Naive thymus-derived CD4-positive, alpha-beta T cell (primary cell): ENCODE measurements around the gene AGFG1. TPM values are rescaled to one million over a fixed set of nuclear protein-coding genes. Genes with fewer than 3 reads are reported as not detected.

ENCODE experiments used
- ATAC-seq: fragments of 150-1000 bp; cut with Tn5 transposase; 2 replicates; pipeline ENCODE4 v1.10.0; 2021; ENCODE audit warnings: mild to moderate bottlenecking, moderate library complexity
- CTCF ChIA-PET: fragments of 350-600 bp; sonication (Branson Sonifier 250); formaldehyde crosslinking; loops from one replicate; lab custom pipeline; 2021; ENCODE audit warnings: antibody characterized with exemption; lab: Charles Lee
- POLR2A ChIA-PET: fragments of 350-600 bp; sonication (Branson Sonifier 250); formaldehyde crosslinking; loops from one replicate; lab custom pipeline; 2021; ENCODE audit warnings: antibody characterized with exemption, inconsistent platforms; lab: Charles Lee
- DNase-seq, 9 donors: peaks; one replicate each; pipeline versions ENCODE4 v3.0.0 to v3.0.0-alpha.2; 2020 to 2022; ENCODE audit warnings: mixed read lengths in 1 of 9
- H3K27ac ChIP-seq: one replicate; pipeline ENCODE4 v1.7.0; 2013; ENCODE audit warnings: mild to moderate bottlenecking, low read depth, low read length, moderate library complexity
- H3K27me3 ChIP-seq, 2 donors: one replicate each; pipeline ENCODE4 v1.7.0; 2013; ENCODE audit warnings: low read length in 2 of 2, mild to moderate bottlenecking in 2 of 2, moderate library complexity in 2 of 2; ENCODE audit not compliant: control insufficient read depth in 2 of 2, insufficient read depth in 2 of 2
- H3K36me3 ChIP-seq, 3 experiments: 1 replicate in 2 of 3; 2 replicates in 1 of 3; pipeline ENCODE4 v1.7.0; 2013; ENCODE audit warnings: low read length in 3 of 3, mild to moderate bottlenecking in 3 of 3, moderate library complexity in 1 of 3; ENCODE audit not compliant: insufficient read depth in 3 of 3, control insufficient read depth in 2 of 3
- H3K4me1 ChIP-seq, 2 donors: one replicate each; pipeline ENCODE4 v1.7.0; 2013; ENCODE audit warnings: low read length in 2 of 2, mild to moderate bottlenecking in 2 of 2, moderate library complexity in 1 of 2; ENCODE audit not compliant: control insufficient read depth in 2 of 2, insufficient read depth in 2 of 2
- H3K4me3 ChIP-seq: 2 replicates; pipeline ENCODE4 v1.7.0; 2013; ENCODE audit warnings: mild to moderate bottlenecking, low read length
- H3K9me3 ChIP-seq, 3 experiments: 1 replicate in 2 of 3; 2 replicates in 1 of 3; pipeline ENCODE4 v1.7.0; 2013; ENCODE audit warnings: low read length in 3 of 3; ENCODE audit not compliant: control insufficient read depth in 2 of 3
- H3K27ac Mint-ChIP-seq, 9 donors: one replicate each; pipeline ENCODE4 v1.8.0; 2020 to 2022; ENCODE audit warnings: mixed read lengths in 9 of 9, mild to moderate bottlenecking in 8 of 9, moderate library complexity in 5 of 9, inconsistent platforms in 2 of 9
- H3K27me3 Mint-ChIP-seq, 5 donors: one replicate each; pipeline ENCODE4 v1.8.0; 2021 to 2022; ENCODE audit warnings: mixed read lengths in 5 of 5, mild to moderate bottlenecking in 1 of 5
- H3K36me3 Mint-ChIP-seq, 5 donors: one replicate each; pipeline ENCODE4 v1.8.0; 2020 to 2022; ENCODE audit warnings: mixed read lengths in 5 of 5, mild to moderate bottlenecking in 3 of 5, inconsistent platforms in 1 of 5
- H3K4me1 Mint-ChIP-seq, 7 donors: one replicate each; pipeline ENCODE4 v1.8.0; 2020 to 2022; ENCODE audit warnings: mixed read lengths in 7 of 7, mild to moderate bottlenecking in 3 of 7, inconsistent platforms in 1 of 7
- H3K4me3 Mint-ChIP-seq, 10 donors: one replicate each; pipeline ENCODE4 v1.8.0; 2020 to 2022; ENCODE audit warnings: mild to moderate bottlenecking in 10 of 10, mixed read lengths in 10 of 10, moderate library complexity in 6 of 10, inconsistent platforms in 2 of 10
- H3K9me3 Mint-ChIP-seq, 11 donors: one replicate each; pipeline ENCODE4 v1.8.0; 2020 to 2022; ENCODE audit warnings: mixed read lengths in 11 of 11, mild to moderate bottlenecking in 4 of 11, inconsistent platforms in 1 of 11, moderate library complexity in 1 of 11
- intact Hi-C, 2 donors: fragments of 100-400 bp; cut with micrococcal nuclease; formaldehyde crosslinking; loops; one replicate each; pipeline ENCODE4 v1.15.1; 2023
- polyA plus RNA-seq, 2 donors: library from polyadenylated mRNA; unstranded; fragments of 300-500 nt; fragmentation: Illumina TruSeq; gene quantifications; one replicate each; pipeline ENCODE4 v1.2.3, GENCODE V29; 2021
- total RNA-seq, 6 experiments: library from RNA in 5 of 6; stranded (reverse) in 5 of 6; gene quantifications; 1 replicate in 5 of 6; 2 replicates in 1 of 6; pipeline ENCODE4 v1.2.3 and lab custom pipeline; 2021 to 2026

AGFG1 gene
- total and polyA plus RNA-seq, 7 experiments from 2014 or later, result 10.6 to 84.5 (median 55.4) TPM

- H3K27ac ChIP-seq, result no peak overlapping the region
- Mint-ChIP-seq H3K36me3 (no peaks in the 10 kb centered on the region), H3K4me3 (peak overlapping the region in 9 of 10 donors; percentile 3 to 71 (median 53)), H3K27me3 (no peaks in the 10 kb centered on the region), H3K4me1 (peaks cover 33 to 74% (median 67%) of the 10 kb centered on the region in 7 donors), H3K27ac (peak overlapping the region in 5 of 9 donors; percentile 6 to 78 (median 67)), H3K9me3 (peaks cover 0 to 3% (median 0%) of the 10 kb centered on the region in 11 donors)
- no peak for DNase-seq
- no peaks in the 10 kb centered on the region for H3K27me3 ChIP-seq
- intact Hi-C loops, result no loop called here
- H3K4me1 ChIP-seq, result peaks cover 29 to 63% of the 10 kb centered on the region in 2 donors
- ChIA-PET POLR2A (interaction anchor here (1.0 kb wide), 1 partner anchor 141 kb away, joined by 3 read pairs; no protein-coding TSS in a partner anchor), CTCF (no interaction called here)
- no peak overlapping the region for H3K4me3 ChIP-seq
- H3K9me3 ChIP-seq, result no peaks in the 10 kb centered on the region
- H3K36me3 ChIP-seq, result no peaks in the 10 kb centered on the region
- ATAC-seq, result no peak
These were observed 4.9 kb upstream of the AGFG1 start for GRCh38 chr2:227466887-227467600.

GRCh38 chr2:227471412-227471811, 544 bp upstream of the AGFG1 start:
- Mint-ChIP-seq H3K36me3 (no peaks in the 10 kb centered on the region), H3K9me3 (peaks cover 0 to 3% (median 0%) of the 10 kb centered on the region in 11 donors), H3K4me1 (peaks cover 38 to 66% (median 61%) of the 10 kb centered on the region in 7 donors), H3K4me3 (peak overlapping the region; percentile 61 to 96 (median 73)), H3K27me3 (no peaks in the 10 kb centered on the region), H3K27ac (peak overlapping the region in 8 of 9 donors; percentile 32 to 83 (median 60))
- H3K4me3 ChIP-seq, result no peak overlapping the region
- H3K4me1 ChIP-seq, result peaks cover 30 to 45% of the 10 kb centered on the region in 2 donors
- ATAC-seq, result no peak
- ChIA-PET CTCF (interaction anchor here (0.5 to 1.3 kb wide), 2 partner anchors 88 to 295 kb away, joined by 3 to 4 read pairs; no protein-coding TSS in a partner anchor), POLR2A (no interaction called here)
- no peaks in the 10 kb centered on the region for H3K36me3 ChIP-seq
- intact Hi-C loops, result loop anchor here in 1 of 2 donors (5.0 kb wide), 1 partner anchor 679 kb away; no protein-coding TSS in a partner anchor
- no peak for DNase-seq
- no peaks in the 10 kb centered on the region for H3K27me3 ChIP-seq
- no peak overlapping the region for H3K27ac ChIP-seq
- H3K9me3 ChIP-seq, result no peaks in the 10 kb centered on the region

- CTCF ChIA-PET, result interaction anchor here (1.3 kb wide), 1 partner anchor 8 kb away, joined by 5 read pairs; no protein-coding TSS in a partner anchor
- H3K27me3 Mint-ChIP-seq, result no peaks in the 10 kb centered on the region
- peak; percentile 74 for ATAC-seq
These were observed 537 bp downstream of the AGFG1 start for GRCh38 chr2:227472265-227473121.

GRCh38 chr2:227473122-227473461, 1.1 kb downstream of the AGFG1 start:
- H3K9me3 ChIP-seq, result no peaks in the 10 kb centered on the region
- no peaks in the 10 kb centered on the region for H3K9me3 Mint-ChIP-seq
- intact Hi-C loops, result loop anchor here (2.0 to 5.0 kb wide), 6 partner anchors 18 to 681 kb away; no protein-coding TSS in a partner anchor
- H3K36me3 Mint-ChIP-seq, result peaks cover 0 to 3% (median 0%) of the 10 kb centered on the region in 5 donors
- DNase-seq (no peak), ATAC-seq (no peak)
- H3K27ac Mint-ChIP-seq, result peak overlapping the region; percentile 77 to 94 (median 86)
- no peaks in the 10 kb centered on the region for H3K27me3 ChIP-seq
- peak overlapping the region; percentile 86 to 96 (median 93) for H3K4me3 Mint-ChIP-seq
- peaks cover 29 to 30% of the 10 kb centered on the region in 2 donors for H3K4me1 ChIP-seq
- POLR2A ChIA-PET, result interaction anchor here (1.1 kb wide), 1 partner anchor 8 kb away, joined by 5 read pairs; no protein-coding TSS in a partner anchor
- peaks cover 29 to 65% (median 48%) of the 10 kb centered on the region in 7 donors for H3K4me1 Mint-ChIP-seq
- CTCF ChIA-PET, result interaction anchor here (1.3 kb wide), 1 partner anchor 9 kb away, joined by 5 read pairs; no protein-coding TSS in a partner anchor
- H3K36me3 ChIP-seq, result no peaks in the 10 kb centered on the region
- H3K27ac ChIP-seq, result peak overlapping the region; percentile 80
- peak overlapping the region; percentile 50 for H3K4me3 ChIP-seq
- H3K27me3 Mint-ChIP-seq, result no peaks in the 10 kb centered on the region

More at GRCh38 chr2:227472265-227473121, 537 bp downstream of the AGFG1 start:
- no peaks in the 10 kb centered on the region for H3K9me3 ChIP-seq
- intact Hi-C loops, result loop anchor here (1.0 to 5.0 kb wide), 9 partner anchors 8 to 680 kb away; partner anchors contain the start of gene MFF (in 2 of the 2)
- Mint-ChIP-seq H3K4me1 (peaks cover 30 to 65% (median 54%) of the 10 kb centered on the region in 7 donors), H3K4me3 (peak overlapping the region; percentile 86 to 96 (median 93)), H3K36me3 (peaks cover 0 to 3% (median 0%) of the 10 kb centered on the region in 5 donors), H3K27ac (peak overlapping the region in 6 of 9 donors; percentile 52 to 89 (median 84)), H3K9me3 (no peaks in the 10 kb centered on the region)
- H3K36me3 ChIP-seq, result no peaks in the 10 kb centered on the region
- H3K27me3 ChIP-seq, result no peaks in the 10 kb centered on the region
- peak overlapping the region; percentile 80 for H3K27ac ChIP-seq
- peaks cover 30 to 34% of the 10 kb centered on the region in 2 donors for H3K4me1 ChIP-seq
- peak in 6 of 9 donors; percentile 16 to 73 (median 28) for DNase-seq
- POLR2A ChIA-PET, result interaction anchor here (1.1 kb wide), 1 partner anchor 8 kb away, joined by 5 read pairs; no protein-coding TSS in a partner anchor
- H3K4me3 ChIP-seq, result peak overlapping the region; percentile 55

GRCh38 chr2:227473806-227474205, 1.9 kb downstream of the AGFG1 start:
- Mint-ChIP-seq H3K4me1 (peaks cover 31 to 70% (median 51%) of the 10 kb centered on the region in 7 donors), H3K27ac (peak overlapping the region in 5 of 9 donors; percentile 9 to 77 (median 59)), H3K36me3 (peaks cover 0 to 3% (median 0%) of the 10 kb centered on the region in 5 donors), H3K4me3 (peak overlapping the region; percentile 51 to 96 (median 92)), H3K27me3 (no peaks in the 10 kb centered on the region), H3K9me3 (no peaks in the 10 kb centered on the region)
- POLR2A ChIA-PET, result interaction anchor here (1.1 kb wide), 1 partner anchor 9 kb away, joined by 5 read pairs; no protein-coding TSS in a partner anchor
- no peaks in the 10 kb centered on the region for H3K9me3 ChIP-seq
- peak overlapping the region; percentile 10 for H3K27ac ChIP-seq
- H3K4me1 ChIP-seq, result peaks cover 29 to 30% of the 10 kb centered on the region in 2 donors
- ATAC-seq, result no peak
- no peak for DNase-seq
- no peak overlapping the region for H3K4me3 ChIP-seq
- H3K36me3 ChIP-seq, result no peaks in the 10 kb centered on the region
- H3K27me3 ChIP-seq, result no peaks in the 10 kb centered on the region
- intact Hi-C loops, result loop anchor here (2.0 to 5.0 kb wide), 6 partner anchors 17 to 682 kb away; no protein-coding TSS in a partner anchor
- CTCF ChIA-PET, result interaction anchor here (1.3 kb wide), 1 partner anchor 9 kb away, joined by 5 read pairs; no protein-coding TSS in a partner anchor
